ENCODE results near the gene MAK.
"Not testable (repeated sequence)": the region's sequence is repeated elsewhere in the genome, so short reads cannot be mapped to it uniquely, and the experiment has no call there.

MAK gene

GRCh38 chr6:10771371-10771894, 66.9 kb downstream of the MAK start:
- H3K4me3 ChIP-seq, result no peak overlapping the region
- TF ChIP-seq CTCF (IDR thresholded peaks at IDR 0.05), result no peak
- H3K27ac ChIP-seq, result no peak overlapping the region
- DNase-seq (ENCODE audit: low spot score), result no peak

GRCh38 chr6:10769419-10769818, 68.9 kb downstream of the MAK start:
- no peak for TF ChIP-seq CTCF (IDR thresholded peaks at IDR 0.05)
- no peak overlapping the region for H3K27ac ChIP-seq
- no peak overlapping the region for H3K4me3 ChIP-seq
- DNase-seq (ENCODE audit: low spot score), result no peak

- H3K27ac ChIP-seq, result no peak overlapping the region
- no peak overlapping the region for H3K4me3 ChIP-seq
- TF ChIP-seq CTCF (IDR thresholded peaks at IDR 0.05), result no peak
- no peak for DNase-seq (ENCODE audit: low spot score)
Observed at GRCh38 chr6:10763006-10763405, 75.3 kb downstream of the MAK start.

- no peak for DNase-seq (ENCODE audit: low spot score)
- TF ChIP-seq CTCF (IDR thresholded peaks at IDR 0.05), result no peak
- H3K4me3 ChIP-seq, result no peak overlapping the region
- peak overlapping the region in 1 of 2 donors; percentile 12 for H3K27ac ChIP-seq
Observed at GRCh38 chr6:10759884-10760329, 78.4 kb downstream of the MAK start.

GRCh38 chr6:10759312-10759839, 79.0 kb downstream of the MAK start:
- DNase-seq (ENCODE audit: low spot score), result no peak
- Histone ChIP-seq H3K4me3 (no peak overlapping the region), H3K27ac (no peak overlapping the region)
- no peak for TF ChIP-seq CTCF (IDR thresholded peaks at IDR 0.05)

GRCh38 chr6:10756085-10756484, 82.3 kb downstream of the MAK start:
- Histone ChIP-seq H3K27ac (no peak overlapping the region), H3K4me3 (no peak overlapping the region)
- no peak for TF ChIP-seq CTCF (IDR thresholded peaks at IDR 0.05)
- DNase-seq (ENCODE audit: low spot score), result no peak

- H3K4me3 ChIP-seq; H3K27ac ChIP-seq; DNase-seq (ENCODE audit: low spot score): not testable (repeated sequence)
Observed at GRCh38 chr6:10751757-10752156, 86.6 kb downstream of the MAK start.

GRCh38 chr6:10750568-10750967, 87.8 kb downstream of the MAK start:
- H3K4me3 ChIP-seq; H3K27ac ChIP-seq; DNase-seq (ENCODE audit: low spot score): not testable (repeated sequence)

Data from coronary artery (tissue), 2 donors.